HG03442 (cell line): ENCODE results near the gene PEX10.
"Not testable (repeated sequence)": the region's sequence is repeated elsewhere in the genome, so short reads cannot be mapped to it uniquely, and the experiment has no call there.

ENCODE experiments used
- ATAC-seq: cut with Tn5 transposase; IDR thresholded peaks from one replicate; pipeline ENCODE4 v1.9.1; 2021; ENCODE audit warnings: mild to moderate bottlenecking, moderate library complexity; ENCODE audit not compliant: unreplicated experiment

Gene PEX10

GRCh38 chr1:2412395-2412772 lies at the start of gene PEX10:
PEX10 (minus strand) TSS chr1:2412564; CDS start chr1:2412502, 62 bp downstream.
- ATAC-seq = peak; percentile 79

- no peak for ATAC-seq
Observed at GRCh38 chr1:2460996-2461751, 48.8 kb upstream of the PEX10 start.

DNA sequence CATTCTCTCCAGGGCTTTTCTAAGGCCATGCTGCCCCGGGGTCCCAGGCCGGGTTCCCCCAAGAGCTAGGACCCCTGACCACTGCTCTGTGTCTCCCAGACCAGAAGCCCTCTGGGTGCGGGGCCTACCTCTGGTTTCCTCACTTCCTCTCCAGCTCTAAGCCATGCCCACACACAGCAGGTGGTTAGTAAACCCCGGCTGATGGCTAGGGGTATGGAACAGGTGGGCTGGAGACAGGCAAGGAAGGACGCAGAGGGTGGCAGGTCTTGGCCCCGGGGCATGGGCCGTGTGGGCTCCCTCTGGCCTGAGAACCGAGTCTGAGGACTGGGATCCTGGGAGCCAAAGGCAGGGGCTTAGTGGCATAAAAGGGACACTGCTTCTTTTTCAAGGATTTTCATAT lies 47.8 kb upstream of the PEX10 start:
- ATAC-seq = no peak

- no peak for ATAC-seq
Observed at GRCh38 chr1:2459757-2460156, 47.4 kb upstream of the PEX10 start.

DNA sequence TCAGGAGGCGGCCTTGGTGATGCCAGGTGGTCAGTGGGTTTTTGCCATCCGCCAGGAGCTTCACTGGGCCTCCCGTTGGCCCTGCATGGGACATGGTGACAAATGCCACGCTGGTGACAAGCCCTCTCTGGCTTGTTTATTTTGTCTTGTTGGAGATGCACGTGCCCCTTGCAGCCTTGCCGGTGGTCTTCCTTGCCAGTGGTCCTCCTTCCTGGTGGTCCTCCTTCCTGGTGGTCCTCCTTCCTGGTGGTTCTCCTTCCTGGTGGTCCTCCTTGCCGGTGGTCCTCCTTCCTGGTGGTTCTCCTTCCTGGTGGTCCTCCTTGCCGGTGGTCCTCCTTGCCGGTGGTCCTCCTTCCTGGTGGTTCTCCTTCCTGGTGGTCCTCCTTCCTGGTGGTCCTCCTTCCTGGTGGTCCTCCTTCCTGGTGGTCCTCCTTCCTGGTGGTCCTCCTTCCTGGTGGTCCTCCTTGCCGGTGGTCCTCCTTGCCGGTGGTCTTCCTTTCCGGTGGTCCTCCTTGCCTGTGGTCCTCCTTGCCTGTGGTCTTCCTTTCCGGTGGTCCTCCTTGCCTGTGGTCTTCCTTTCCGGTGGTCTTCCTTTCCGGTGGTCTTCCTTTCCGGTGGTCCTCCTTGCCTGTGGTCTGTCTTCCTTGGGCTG lies 46.9 kb upstream of the PEX10 start:
- ATAC-seq = not testable (repeated sequence)

- ATAC-seq = no peak
Observed at GRCh38 chr1:2458687-2459086, 46.3 kb upstream of the PEX10 start.

DNA sequence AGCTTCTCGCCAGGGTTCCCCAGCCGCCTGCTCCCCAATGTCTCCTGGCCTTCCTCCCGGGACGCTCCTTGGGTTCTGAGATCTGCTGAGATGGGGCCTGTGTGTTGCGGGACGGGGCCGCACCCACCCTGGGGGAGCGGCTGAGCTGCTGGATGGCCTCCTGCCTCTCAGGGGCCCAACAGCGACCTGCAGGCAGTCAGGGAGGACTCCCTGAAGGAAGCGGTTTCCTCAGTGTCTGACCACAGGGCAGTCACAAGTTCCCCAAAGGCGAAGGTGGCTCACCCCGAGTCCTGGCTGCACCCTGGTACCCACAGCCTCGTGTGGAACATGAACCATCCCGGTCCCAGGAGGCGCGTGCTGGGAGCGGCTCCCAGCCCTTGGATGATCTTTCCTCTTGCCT lies 45.1 kb upstream of the PEX10 start:
- no peak for ATAC-seq

GRCh38 chr1:2455757-2456156 lies 43.4 kb upstream of the PEX10 start:
- no peak for ATAC-seq

GRCh38 chr1:2454227-2454626 lies 41.9 kb upstream of the PEX10 start:
- no peak for ATAC-seq

GRCh38 chr1:2452932-2453315 lies 40.6 kb upstream of the PEX10 start:
- no peak for ATAC-seq

DNA sequence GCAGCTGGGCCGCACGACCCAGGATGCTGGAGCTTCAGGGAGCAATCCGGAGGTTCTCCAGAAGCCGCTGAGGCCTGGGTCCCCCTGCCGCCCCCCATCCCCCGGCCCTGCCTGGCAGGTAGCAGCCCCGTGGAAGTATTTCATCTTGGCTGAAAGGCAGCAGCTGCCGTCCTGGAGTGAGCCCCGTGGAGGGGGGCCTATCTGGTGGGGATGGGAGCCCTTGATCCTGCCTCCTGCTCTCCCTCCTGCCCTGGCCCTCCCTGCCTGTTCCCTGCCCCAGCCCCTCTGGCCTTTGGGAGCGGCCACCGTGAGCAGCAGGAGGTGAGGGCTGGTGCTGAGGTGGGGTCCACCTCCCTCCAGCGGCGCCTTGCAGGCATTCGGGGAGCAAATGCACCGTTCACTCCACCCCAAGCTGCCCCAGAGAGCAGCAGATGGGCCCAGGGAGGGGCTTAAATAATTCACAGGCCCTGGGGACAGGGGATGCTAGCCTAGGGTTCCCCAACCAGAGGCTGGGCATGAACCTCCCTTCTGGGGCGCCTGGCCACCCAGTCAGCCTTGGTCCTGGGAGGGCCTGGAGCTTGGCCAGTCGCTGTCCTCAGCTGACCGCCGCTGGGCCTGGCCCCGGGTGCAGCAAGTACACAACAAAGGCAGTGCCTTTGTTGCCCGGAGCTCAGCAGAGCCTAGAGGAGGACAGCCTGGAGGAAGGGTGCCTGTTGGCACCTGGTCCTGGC lies 40.0 kb upstream of the PEX10 start:
- ATAC-seq = no peak

DNA sequence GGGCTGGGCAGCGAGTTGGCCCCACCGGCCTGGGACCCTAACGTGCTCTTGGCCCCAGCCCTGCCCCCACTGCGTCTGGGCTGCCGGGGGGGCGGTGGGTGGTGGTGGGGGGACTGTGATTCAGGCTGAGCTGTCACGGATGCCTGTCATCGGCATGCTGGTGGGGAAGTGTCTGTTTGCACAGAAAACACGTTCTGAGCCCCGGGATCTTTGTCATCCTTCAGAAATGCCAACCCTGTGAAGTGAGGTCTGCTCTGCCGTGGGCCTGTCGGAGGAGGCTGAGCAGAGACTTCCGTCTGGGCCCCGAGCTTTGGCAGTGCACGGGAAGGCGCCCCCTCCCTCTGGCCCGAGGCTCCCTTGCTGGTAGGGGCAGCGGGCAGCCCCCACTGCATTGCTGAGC lies 39.4 kb upstream of the PEX10 start:
- no peak for ATAC-seq

DNA sequence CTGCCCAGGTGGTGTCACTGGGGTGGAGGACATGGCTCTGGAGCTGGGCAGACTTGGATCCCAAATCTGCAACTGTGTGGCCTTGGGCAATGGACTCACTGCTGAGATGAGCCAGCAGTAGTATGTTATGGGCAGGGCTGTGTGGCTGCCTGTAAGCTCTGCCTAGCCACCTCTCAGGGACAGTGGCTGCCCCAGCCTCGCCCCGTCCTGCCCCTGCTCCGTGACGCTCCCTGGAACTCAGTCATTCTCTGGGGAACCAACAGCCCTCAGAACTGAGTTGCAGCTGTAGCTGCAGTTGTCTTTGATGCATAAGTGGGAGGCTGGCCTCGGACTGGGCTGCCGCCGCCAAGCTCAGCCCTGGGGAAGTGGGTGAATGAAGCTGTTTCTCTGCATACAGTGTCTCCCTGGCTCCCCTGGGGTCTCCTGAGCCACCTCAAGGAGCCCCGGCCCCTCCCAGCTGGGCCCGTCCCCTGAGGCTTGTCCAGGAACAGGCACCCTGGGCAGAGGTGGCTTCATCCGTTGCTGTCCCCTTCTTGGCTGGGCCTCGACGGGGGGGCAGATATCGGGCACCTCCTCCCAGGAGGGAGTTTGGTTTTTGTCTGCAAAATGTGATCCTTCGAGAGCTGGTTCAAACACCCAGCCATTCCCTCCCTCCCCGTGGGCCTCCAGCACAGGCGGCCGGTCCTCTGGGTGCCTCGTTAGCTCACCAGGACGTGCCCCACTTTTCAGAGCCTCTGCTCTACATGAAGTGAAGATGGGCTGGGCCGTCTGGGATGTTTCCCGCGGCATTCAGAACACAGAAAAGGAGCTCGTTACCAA lies 37.5 kb upstream of the PEX10 start:
- ATAC-seq = no peak

DNA sequence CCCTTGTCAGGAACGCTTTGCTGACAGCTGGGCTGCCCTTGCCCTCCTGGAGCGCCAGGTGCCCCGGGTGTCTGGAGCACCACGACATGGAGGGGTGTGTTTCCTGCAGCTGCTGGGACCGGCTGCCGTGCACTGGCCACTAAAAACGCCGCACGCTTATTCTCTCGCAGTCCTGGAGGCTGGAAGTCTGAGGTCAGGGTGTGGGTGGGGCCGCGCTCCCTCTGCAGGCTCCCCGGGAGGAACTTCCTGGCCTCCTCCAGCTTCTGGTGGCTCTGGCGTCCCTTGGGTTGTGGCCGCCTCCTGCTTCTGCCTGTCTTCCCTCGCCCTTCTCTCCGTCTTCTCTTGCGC lies 35.7 kb upstream of the PEX10 start:
- ATAC-seq = no peak

DNA sequence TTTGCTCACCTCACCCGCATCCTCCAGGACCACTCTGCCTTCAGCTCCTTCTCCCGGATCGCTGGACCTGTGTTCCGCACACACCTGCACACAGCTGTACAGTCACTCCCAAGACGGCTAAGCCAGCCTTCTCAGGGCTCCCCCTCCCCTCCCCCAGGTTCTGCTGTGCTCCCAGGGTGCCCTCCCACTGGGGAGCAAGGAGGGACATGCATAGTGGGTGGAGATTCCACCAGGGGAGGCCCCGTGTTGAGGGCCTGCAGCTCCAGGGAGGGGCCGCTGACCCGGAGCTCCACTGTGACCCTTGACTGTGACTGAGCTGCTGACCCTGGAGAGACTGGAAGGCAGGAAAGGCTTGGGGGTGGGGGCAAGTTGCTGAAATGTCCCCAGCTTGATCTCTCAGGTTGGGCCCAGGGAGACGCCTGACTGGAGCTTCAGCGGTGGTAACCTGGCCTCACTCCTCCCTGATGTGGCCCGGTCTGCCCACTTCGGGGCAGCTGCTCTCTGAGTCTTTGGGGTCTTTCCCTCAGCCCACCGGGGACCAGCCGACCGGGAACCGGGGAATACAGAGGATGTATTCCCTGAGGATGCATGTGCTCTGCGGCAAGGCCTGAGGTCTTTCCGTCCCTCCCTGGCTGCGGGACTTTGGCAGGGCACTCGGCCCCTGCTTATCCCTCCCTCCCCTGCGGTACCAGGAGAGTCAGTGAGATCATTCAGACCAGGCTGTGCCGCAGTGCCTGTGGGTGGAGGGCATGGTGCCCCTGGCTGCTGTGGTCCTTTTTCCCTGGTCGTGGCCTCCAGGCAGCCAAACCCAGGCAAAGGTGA lies 35.1 kb upstream of the PEX10 start:
- ATAC-seq = no peak

GRCh38 chr1:2446861-2447260 lies 34.5 kb upstream of the PEX10 start:
- no peak for ATAC-seq

DNA sequence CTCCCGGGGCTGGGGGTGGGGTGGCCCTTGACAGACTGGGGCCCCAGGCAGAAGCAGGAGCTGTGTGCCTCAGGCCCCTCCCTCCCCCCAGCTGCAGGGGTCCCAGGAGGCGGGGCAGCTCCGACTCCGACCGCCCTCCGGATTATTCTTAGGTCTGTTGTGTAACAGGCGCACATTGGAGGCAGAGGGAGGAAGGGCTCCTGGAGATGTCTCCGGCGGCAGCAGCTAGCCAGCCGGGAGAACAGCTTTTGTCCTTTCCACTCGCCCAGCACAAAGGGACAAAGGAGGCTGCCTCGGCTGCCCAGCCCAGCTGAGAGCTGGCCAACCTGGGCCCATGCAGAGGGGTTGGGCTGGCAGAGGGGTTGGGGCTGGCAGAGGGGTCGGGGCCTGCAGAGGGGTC lies 34.0 kb upstream of the PEX10 start:
- no peak for ATAC-seq

DNA sequence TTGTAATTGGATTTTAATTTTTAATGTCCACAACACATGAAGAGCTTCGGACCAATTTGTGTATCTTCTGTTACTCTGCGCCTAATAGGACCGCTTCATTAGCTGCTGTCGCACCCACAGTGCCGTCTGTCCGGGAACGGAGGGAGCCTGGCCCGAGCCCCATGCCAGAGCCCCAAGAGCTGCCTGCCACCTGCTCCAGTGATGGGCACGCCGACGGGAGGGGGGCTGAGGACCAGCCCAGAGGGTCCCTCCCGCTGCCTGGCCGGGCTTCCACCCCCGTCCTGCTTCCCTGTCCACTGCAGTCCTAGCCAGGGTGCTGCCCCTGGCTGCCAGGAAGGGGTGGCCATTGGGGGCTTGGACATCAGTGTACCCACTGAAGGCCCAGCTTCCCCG lies 33.5 kb upstream of the PEX10 start:
- no peak for ATAC-seq

DNA sequence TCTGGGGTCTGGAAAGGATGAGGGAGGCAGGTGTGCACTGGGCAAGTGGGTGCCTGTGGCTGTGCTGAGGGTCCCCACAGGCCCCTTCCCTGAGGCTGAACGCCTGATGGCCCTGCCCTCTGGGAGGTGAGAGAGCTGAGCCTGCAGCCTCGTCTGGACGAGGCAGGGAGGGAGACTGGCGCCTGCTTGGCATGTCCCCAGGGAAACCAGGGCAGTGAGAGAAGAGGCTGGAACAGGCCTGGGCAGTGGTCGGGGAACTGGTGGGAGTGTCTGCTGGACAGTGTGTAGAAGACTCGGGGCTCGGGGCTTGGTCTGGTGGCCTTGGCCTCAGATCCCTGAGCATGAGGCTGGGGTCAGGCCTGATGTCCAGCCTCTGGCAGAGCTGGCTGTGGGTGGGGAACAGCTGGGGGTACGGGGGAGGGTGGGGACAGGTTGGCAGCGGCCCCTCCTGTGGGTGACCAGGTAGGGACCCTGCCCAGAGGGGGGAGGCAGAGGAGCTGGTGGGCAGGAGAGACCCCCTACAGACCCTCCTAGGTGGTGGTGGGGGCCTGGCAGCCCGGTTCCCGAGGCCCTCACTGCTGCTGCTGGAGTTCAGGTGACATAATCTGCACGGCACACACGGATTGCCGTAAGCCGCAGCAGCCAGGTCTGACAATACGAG lies 32.9 kb upstream of the PEX10 start:
- no peak for ATAC-seq

GRCh38 chr1:2444138-2444591 lies 31.8 kb upstream of the PEX10 start:
- ATAC-seq = no peak
